Measurements from ENCODE around the gene ZNF729.

DNA sequence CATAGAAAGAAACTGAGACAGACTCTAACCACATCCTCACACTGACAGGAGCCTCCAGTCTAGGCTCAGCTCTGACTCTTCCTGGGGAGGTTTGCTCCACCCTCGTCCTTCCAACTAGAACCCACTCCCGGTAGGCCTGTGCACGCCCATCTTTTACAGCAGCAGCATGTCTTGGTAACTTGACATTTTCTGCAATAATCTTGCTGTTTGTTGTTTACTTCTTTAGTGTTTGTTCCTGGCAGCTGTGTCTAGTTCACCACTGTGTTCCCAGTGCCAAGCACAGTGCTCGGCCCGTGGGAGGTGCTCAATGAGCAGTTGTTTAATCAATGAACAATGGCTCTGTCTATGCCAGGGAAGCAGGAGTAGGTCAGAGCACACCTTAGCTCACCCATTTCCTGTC, 23.1 kb upstream of the ZNF729 start:
- TF ChIP-seq POLR2A (IDR thresholded peaks at IDR 0.05) (no peak), POLR2AphosphoS5 (IDR thresholded peaks at IDR 0.05) (no peak), EP300 (IDR thresholded peaks at IDR 0.05) (no peak)
- TF ChIP-seq, protein P1, sequence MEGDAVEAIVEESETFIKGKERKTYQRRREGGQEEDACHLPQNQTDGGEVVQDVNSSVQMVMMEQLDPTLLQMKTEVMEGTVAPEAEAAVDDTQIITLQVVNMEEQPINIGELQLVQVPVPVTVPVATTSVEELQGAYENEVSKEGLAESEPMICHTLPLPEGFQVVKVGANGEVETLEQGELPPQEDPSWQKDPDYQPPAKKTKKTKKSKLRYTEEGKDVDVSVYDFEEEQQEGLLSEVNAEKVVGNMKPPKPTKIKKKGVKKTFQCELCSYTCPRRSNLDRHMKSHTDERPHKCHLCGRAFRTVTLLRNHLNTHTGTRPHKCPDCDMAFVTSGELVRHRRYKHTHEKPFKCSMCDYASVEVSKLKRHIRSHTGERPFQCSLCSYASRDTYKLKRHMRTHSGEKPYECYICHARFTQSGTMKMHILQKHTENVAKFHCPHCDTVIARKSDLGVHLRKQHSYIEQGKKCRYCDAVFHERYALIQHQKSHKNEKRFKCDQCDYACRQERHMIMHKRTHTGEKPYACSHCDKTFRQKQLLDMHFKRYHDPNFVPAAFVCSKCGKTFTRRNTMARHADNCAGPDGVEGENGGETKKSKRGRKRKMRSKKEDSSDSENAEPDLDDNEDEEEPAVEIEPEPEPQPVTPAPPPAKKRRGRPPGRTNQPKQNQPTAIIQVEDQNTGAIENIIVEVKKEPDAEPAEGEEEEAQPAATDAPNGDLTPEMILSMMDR (IDR thresholded peaks at IDR 0.05) = no peak
